ENCODE measurements around the gene CACNA1G. TPM values are rescaled to one million over a fixed set of nuclear protein-coding genes. Genes with fewer than 3 reads are reported as not detected.

CACNA1G gene
- total RNA-seq, 2 experiments from 2014 or later: not detected

DNA sequence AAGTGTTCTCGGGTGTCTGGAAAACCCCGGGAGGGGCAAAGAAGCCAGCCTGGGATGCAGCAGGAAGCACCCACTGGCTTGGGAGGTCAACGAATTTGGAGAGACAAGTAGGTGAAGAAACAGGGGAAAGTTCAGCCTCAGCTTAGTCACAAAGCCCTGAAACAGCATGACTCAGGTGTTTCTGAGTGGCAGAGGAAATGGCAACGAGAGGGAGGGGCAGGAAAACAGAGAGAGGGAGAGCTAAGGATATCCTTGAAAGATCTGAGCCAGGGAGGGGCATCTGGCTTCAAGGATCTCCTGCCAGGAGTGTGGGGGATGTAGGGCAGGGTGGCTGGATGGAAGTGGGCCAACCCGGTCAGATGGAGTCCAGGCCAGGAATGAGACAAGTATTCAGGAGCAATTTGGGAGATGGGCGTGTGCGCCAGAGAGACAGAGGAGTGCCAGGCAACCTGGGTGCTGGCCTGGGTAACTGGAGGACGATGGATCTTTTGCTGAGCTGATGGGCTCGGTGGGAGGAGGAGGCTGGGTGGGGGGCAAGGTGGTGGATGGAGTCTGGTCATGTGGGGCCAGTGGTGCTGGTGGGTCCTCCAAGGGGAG, 101.4 kb downstream of the CACNA1G start:
- DNase-seq (peak; percentile 61), ATAC-seq (peak; percentile 98)
- CTCF ChIA-PET: interaction anchor here (0.6 to 1.4 kb wide), 6 partner anchors 10 to 103 kb away, joined by 3 to 6 read pairs (median 3); no protein-coding TSS in a partner anchor
- Mint-ChIP-seq H3K4me3 (no peak overlapping the region), H3K4me1 (peaks cover 14% of the 10 kb centered on the region), H3K9me3 (ENCODE audit: low read depth) (no peaks in the 10 kb centered on the region), H3K27ac (peak overlapping the region; percentile 91), H3K27me3 (no peaks in the 10 kb centered on the region), H3K36me3 (ENCODE audit: low read depth) (no peaks in the 10 kb centered on the region)
- intact Hi-C loops (cut with DNase I, micrococcal nuclease): no loop called here
- POLR2A ChIA-PET: no interaction called here

DNA sequence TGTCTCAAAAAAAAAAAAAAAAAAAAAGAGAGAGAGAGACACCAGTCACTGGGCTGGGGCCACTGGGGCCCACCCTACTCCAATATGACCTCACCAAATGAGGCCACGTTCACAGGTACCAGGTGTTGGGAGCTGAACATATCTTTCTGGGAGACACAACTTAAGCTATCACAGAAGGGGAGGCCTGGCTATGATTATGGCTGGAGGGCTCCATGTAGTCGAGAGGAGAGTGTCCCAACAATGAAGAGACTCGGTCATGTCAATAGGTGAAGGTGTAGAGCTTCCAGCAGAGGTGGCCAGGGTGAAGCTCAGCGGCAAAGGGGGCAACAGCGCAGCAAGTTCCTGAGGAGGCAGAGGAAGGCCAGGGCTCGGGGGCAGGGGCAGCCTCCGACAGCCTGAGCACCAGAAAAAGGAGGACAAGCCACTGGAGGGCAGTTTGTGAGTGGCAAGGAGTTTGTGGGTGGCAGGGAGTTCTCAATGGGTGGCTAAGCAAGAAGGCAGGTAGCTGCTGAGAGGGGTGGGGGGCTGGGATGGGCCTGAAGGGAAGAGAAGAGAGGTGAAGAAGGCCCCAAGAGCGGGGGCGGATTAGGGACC, 102.2 kb downstream of the CACNA1G start:
- Mint-ChIP-seq H3K27me3 (no peaks in the 10 kb centered on the region), H3K27ac (no peak overlapping the region), H3K4me1 (peaks cover 14% of the 10 kb centered on the region), H3K9me3 (ENCODE audit: low read depth) (no peaks in the 10 kb centered on the region), H3K4me3 (no peak overlapping the region), H3K36me3 (ENCODE audit: low read depth) (no peaks in the 10 kb centered on the region)
- CTCF ChIA-PET: interaction anchor here (0.7 to 1.3 kb wide), 4 partner anchors 21 to 102 kb away, joined by 3 to 6 read pairs (median 4); no protein-coding TSS in a partner anchor
- POLR2A ChIA-PET: interaction anchor here (0.6 kb wide), 1 partner anchor 51 kb away, joined by 3 read pairs; no protein-coding TSS in a partner anchor
- DNase-seq (no peak), ATAC-seq (no peak)
- intact Hi-C loops (cut with DNase I, micrococcal nuclease): no loop called here

DNA sequence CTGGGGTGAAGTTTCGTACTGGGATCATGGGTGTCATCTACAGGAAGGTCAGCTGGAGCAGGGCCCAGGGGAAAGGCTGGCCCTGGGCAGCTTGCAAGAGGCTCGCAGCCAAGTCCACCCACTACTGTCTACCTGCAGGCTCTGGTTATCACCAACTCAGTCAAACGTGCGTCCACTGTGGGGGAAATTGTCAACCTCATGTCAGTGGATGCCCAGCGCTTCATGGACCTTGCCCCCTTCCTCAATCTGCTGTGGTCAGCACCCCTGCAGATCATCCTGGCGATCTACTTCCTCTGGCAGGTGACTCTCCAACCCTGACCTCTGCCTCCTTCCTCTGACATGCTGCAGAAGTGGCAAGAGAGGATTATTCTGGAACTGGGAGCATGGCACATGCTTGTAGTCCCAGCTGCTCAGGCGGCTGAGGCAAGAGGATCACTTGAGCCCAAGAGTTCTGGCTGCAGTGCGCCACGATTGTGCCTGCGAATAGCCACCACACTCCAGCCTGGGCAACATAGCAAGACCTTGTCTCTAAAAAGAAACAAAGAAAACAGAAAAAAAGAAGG, 103.4 kb downstream of the CACNA1G start:
- DNase-seq (no peak), ATAC-seq (no peak)
- Mint-ChIP-seq H3K27ac (no peak overlapping the region), H3K4me1 (peaks cover 14% of the 10 kb centered on the region), H3K9me3 (ENCODE audit: low read depth) (no peaks in the 10 kb centered on the region), H3K27me3 (no peaks in the 10 kb centered on the region), H3K36me3 (ENCODE audit: low read depth) (no peaks in the 10 kb centered on the region), H3K4me3 (no peak overlapping the region)
- ChIA-PET CTCF (no interaction called here), POLR2A (no interaction called here)
- intact Hi-C loops (cut with DNase I, micrococcal nuclease): no loop called here

DNA sequence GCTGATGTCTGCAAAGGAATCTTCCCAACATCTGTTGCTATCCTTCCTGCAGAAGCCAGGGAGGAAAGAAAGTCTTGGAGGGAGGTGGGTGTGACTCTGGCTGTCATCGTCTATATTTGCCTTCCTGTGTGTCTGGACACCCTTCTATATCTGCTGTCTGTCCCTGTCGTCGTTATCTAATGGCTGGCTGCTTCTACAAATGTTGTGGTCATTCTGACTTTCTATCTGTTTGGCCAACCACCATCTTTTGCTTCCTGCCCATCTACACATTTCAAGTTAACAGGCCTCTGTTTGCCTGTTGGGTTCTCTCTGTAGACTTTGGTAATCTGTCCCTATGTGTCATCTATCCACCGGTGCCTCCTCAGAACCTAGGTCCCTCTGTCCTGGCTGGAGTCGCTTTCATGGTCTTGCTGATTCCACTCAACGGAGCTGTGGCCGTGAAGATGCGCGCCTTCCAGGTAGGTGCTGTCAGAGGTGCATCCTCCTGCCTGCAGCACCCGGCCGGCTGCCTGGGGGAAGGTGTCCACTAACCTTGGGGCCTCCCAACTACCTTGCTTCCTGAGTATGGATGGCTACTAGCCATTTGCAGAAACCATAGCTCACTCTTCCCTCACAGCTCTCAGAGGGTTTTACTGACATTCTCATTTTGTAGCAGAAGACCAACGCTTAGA, 104.4 kb downstream of the CACNA1G start:
- CTCF ChIA-PET: no interaction called here
- H3K27me3 Mint-ChIP-seq: no peaks in the 10 kb centered on the region

DNA sequence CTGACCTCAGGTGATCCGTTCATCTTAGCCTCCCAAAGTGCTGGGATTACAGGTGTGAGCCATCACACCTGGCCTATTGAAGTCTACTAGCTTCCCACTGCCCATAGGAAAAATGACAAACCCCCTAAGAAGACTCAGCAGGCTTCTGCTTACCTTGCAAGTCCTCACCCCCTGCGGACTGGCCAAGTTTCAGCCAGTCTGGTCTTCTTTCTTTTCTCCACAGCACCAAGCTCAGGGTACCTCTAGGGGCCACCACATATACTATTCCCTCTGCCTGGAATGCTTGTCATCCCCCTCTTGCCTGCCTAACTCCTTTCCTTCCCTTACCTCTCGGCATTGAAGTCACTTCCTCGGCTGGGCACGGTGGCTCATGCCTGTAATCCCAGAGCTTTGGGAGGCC, 105.3 kb downstream of the CACNA1G start:
- peaks cover 14% of the 10 kb centered on the region for H3K4me1 Mint-ChIP-seq
- POLR2A ChIA-PET: no interaction called here
- H3K27me3 Mint-ChIP-seq: no peaks in the 10 kb centered on the region
- no peaks in the 10 kb centered on the region for H3K9me3 Mint-ChIP-seq (ENCODE audit: low read depth)
- no peak overlapping the region for H3K4me3 Mint-ChIP-seq
- DNase-seq (no peak), ATAC-seq (no peak)
- H3K27ac Mint-ChIP-seq: no peak overlapping the region
- no peaks in the 10 kb centered on the region for H3K36me3 Mint-ChIP-seq (ENCODE audit: low read depth)
- CTCF ChIA-PET: interaction anchor here (1.4 to 1.7 kb wide), 2 partner anchors 30 to 40 kb away, joined by 3 to 6 read pairs; no protein-coding TSS in a partner anchor
- intact Hi-C loops (cut with DNase I, micrococcal nuclease): no loop called here

More for the DNA sequence above, 104.4 kb downstream of the CACNA1G start:
- H3K27ac Mint-ChIP-seq: no peak overlapping the region
- no peak for DNase-seq
- POLR2A ChIA-PET: no interaction called here
- H3K4me1 Mint-ChIP-seq: peaks cover 14% of the 10 kb centered on the region
- H3K36me3 Mint-ChIP-seq (ENCODE audit: low read depth): no peaks in the 10 kb centered on the region
- ATAC-seq: no peak
- no peaks in the 10 kb centered on the region for H3K9me3 Mint-ChIP-seq (ENCODE audit: low read depth)
- intact Hi-C loops (cut with DNase I, micrococcal nuclease): no loop called here
- no peak overlapping the region for H3K4me3 Mint-ChIP-seq

DNA sequence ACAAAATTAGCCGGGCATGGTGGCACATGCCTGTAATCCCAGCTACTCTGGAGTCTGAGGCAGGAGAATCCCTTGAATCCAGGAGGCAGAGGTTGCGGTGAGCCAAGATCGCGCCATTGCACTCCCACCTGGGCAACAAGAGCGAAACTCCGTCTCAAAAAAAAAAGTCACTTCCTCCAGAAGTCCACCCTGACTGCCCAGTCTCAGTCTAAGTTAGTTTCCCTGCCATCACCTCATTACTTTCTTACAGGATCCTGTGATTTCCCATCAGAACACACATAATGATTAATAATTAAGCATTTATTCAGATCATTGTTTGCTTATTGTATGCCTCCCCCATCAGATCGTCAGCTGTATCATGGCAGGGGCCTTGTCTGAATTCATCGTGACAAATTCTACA, 105.8 kb downstream of the CACNA1G start:
- H3K4me1 Mint-ChIP-seq: peaks cover 10% of the 10 kb centered on the region
- intact Hi-C loops (cut with DNase I, micrococcal nuclease): no loop called here
- H3K4me3 Mint-ChIP-seq: no peak overlapping the region
- H3K27ac Mint-ChIP-seq: no peak overlapping the region
- H3K9me3 Mint-ChIP-seq (ENCODE audit: low read depth): no peaks in the 10 kb centered on the region
- no peaks in the 10 kb centered on the region for H3K36me3 Mint-ChIP-seq (ENCODE audit: low read depth)
- ATAC-seq (no peak), DNase-seq (no peak)
- H3K27me3 Mint-ChIP-seq: no peaks in the 10 kb centered on the region
- ChIA-PET POLR2A (no interaction called here), CTCF (interaction anchor here (1.4 to 1.7 kb wide), 2 partner anchors 29 to 41 kb away, joined by 3 to 6 read pairs; no protein-coding TSS in a partner anchor)

DNA sequence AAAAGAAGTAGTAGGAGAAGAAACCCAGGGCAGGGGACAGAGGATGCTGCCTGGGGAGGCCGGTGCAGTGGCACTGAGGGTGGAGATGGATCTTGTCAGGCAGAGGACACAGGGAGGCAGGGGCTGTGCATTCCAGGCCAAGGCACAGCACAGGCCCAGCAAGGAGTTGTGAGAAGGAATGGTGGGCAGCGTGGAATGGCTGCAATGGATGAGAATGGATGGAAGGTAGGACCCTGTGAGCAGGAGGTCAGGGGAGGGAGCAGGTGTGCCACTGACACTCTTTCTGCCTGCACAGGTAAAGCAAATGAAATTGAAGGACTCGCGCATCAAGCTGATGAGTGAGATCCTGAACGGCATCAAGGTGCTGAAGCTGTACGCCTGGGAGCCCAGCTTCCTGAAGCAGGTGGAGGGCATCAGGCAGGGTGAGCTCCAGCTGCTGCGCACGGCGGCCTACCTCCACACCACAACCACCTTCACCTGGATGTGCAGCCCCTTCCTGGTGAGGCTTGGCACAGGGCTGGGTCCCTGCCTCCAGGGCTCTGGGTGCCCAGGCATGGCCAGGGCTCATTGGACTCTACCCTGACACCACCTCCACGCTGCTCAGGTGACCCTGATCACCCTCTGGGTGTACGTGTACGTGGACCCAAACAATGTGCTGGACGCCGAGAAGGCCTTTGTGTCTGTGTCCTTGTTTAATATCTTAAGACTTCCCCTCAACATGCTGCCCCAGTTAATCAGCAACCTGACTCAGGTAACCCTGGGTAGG, 106.9 kb downstream of the CACNA1G start:
- H3K4me1 Mint-ChIP-seq: no peaks in the 10 kb centered on the region
- ATAC-seq (no peak), DNase-seq (no peak)
- CTCF ChIA-PET: interaction anchor here (1.4 to 1.7 kb wide), 2 partner anchors 28 to 42 kb away, joined by 3 to 6 read pairs; no protein-coding TSS in a partner anchor
- POLR2A ChIA-PET: no interaction called here
- H3K4me3 Mint-ChIP-seq: no peak overlapping the region
- H3K9me3 Mint-ChIP-seq (ENCODE audit: low read depth): no peaks in the 10 kb centered on the region
- no peaks in the 10 kb centered on the region for H3K27me3 Mint-ChIP-seq
- H3K27ac Mint-ChIP-seq: no peak overlapping the region
- H3K36me3 Mint-ChIP-seq (ENCODE audit: low read depth): no peaks in the 10 kb centered on the region
- intact Hi-C loops (cut with DNase I, micrococcal nuclease): no loop called here

DNA sequence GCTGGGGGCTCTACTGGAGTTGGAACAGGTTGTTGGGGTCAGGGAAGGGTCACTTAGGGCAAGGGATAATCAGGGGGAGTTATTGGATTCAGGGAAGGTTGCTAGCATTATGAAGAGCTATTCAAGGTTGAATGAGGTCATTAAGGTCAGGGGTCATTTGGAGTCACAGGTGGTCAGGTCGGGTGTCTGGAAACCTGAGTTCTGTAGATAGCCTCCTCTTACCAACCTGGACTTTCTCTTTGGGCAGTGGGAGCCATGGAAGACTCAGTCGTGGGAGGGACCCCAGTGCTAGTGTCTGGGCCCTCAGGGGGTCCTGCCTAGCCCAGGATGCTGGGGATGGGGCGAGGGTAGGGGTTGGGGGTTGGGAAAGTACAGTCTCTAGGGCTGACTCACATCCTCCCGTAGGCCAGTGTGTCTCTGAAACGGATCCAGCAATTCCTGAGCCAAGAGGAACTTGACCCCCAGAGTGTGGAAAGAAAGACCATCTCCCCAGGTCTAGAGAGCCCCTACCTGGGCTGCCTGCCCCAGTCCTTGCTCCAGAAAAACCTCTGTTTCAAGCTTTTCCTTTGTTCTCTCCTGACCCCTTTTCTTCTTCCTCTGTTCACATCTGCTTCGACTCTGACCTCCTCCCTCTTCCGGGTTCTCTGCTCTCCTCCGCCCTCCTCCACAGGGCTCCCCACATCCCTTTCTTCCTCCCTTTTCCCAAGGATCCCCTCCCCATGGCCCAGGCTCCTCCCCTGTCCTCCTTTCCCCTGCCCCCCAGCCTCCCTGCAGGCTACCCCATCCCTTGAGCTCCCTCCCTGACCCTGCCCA, 107.7 kb downstream of the CACNA1G start:
- no peaks in the 10 kb centered on the region for H3K4me1 Mint-ChIP-seq
- H3K4me3 Mint-ChIP-seq: no peak overlapping the region
- no peak overlapping the region for H3K27ac Mint-ChIP-seq
- no peaks in the 10 kb centered on the region for H3K27me3 Mint-ChIP-seq
- no peaks in the 10 kb centered on the region for H3K9me3 Mint-ChIP-seq (ENCODE audit: low read depth)
- intact Hi-C loops (cut with DNase I, micrococcal nuclease): no loop called here
- ChIA-PET CTCF (interaction anchor here (0.7 kb wide), 1 partner anchor 499 kb away, joined by 3 read pairs; no protein-coding TSS in a partner anchor), POLR2A (no interaction called here)
- H3K36me3 Mint-ChIP-seq (ENCODE audit: low read depth): no peaks in the 10 kb centered on the region
- ATAC-seq (no peak), DNase-seq (no peak)

DNA sequence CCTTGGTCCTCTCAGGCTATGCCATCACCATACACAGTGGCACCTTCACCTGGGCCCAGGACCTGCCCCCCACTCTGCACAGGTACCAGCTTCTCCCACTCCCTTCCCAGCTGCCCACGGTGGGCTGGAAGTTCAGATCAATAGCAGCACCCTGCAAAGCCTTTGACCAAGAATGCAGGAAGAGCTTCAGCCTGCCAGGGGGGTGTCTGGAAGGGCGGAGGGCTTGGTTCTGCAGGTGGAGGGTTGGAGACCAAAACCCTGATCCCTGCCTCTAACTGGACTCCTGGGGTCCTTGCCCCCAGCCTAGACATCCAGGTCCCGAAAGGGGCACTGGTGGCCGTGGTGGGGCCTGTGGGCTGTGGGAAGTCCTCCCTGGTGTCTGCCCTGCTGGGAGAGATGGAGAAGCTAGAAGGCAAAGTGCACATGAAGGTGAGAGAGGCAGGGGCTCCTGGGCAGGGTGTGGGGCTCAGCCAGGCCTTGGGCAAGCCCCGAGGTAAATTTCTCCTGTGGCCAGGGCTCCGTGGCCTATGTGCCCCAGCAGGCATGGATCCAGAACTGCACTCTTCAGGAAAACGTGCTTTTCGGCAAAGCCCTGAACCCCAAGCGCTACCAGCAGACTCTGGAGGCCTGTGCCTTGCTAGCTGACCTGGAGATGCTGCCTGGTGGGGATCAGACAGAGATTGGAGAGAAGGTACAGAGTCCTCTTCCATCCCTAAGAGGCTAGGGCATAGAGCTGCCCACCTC, 108.5 kb downstream of the CACNA1G start:
- H3K4me1 Mint-ChIP-seq: no peaks in the 10 kb centered on the region
- CTCF ChIA-PET: interaction anchor here (0.7 to 1.6 kb wide), 4 partner anchors 31 to 499 kb away, joined by 3 to 5 read pairs (median 3); no protein-coding TSS in a partner anchor
- no peaks in the 10 kb centered on the region for H3K36me3 Mint-ChIP-seq (ENCODE audit: low read depth)
- ATAC-seq: no peak
- POLR2A ChIA-PET: interaction anchor here (0.6 kb wide), 1 partner anchor 46 kb away, joined by 7 read pairs; no protein-coding TSS in a partner anchor
- H3K27me3 Mint-ChIP-seq: no peaks in the 10 kb centered on the region
- H3K4me3 Mint-ChIP-seq: no peak overlapping the region
- H3K9me3 Mint-ChIP-seq (ENCODE audit: low read depth): no peaks in the 10 kb centered on the region
- no peak overlapping the region for H3K27ac Mint-ChIP-seq
- intact Hi-C loops (cut with DNase I, micrococcal nuclease): no loop called here
- no peak for DNase-seq

DNA sequence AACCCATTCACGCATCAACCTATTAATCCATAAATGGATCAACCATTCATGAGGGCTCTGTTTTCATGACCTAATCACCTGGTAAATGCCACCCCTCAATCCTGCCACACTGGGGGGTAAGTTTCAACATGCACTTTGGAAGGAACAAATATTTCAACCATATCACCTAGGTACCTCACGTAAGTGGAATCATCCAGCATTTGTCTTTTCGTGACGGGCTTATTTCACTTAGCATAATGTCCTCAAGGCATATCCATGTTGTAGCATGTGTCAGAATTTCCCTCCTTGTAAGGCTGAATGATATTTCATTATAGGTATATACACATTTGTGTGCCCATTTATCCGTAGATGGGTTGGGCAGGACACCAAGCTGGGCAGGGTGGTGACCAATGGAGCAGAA, 111.6 kb downstream of the CACNA1G start:
- H3K4me3 Mint-ChIP-seq: no peak overlapping the region
- CTCF ChIA-PET: no interaction called here
- H3K36me3 Mint-ChIP-seq (ENCODE audit: low read depth): no peaks in the 10 kb centered on the region
- no peak for ATAC-seq
- H3K27ac Mint-ChIP-seq: no peak overlapping the region
- no peaks in the 10 kb centered on the region for H3K4me1 Mint-ChIP-seq
- POLR2A ChIA-PET: no interaction called here
- peaks cover under 1% of the 10 kb centered on the region for H3K27me3 Mint-ChIP-seq
- intact Hi-C loops (cut with DNase I, micrococcal nuclease): no loop called here
- H3K9me3 Mint-ChIP-seq (ENCODE audit: low read depth): no peaks in the 10 kb centered on the region
- no peak for DNase-seq

Measured in activated CD4-positive, alpha-beta T cell treated with anti-CD3 and anti-CD28 coated beads for 36 hours (primary cell).